Coronary artery (tissue), 2 donors: ENCODE results near the gene ATG16L2.

ENCODE experiments used
- DNase-seq: peaks from one replicate; pipeline ENCODE4 v3.0.0-alpha.2; 2017; ENCODE audit warnings: low spot score
- H3K27ac ChIP-seq, 2 donors: fragments of 200-600 bp; sonication (generic); one replicate each; pipeline ENCODE4 v1.5.1; 2016 to 2019
- H3K4me3 ChIP-seq: fragments of 200-600 bp; sonication (generic); 2 replicates; pipeline ENCODE4 v1.5.1; 2016; ENCODE audit warnings: mild to moderate bottlenecking, moderate library complexity
- TF ChIP-seq, protein P1 (sequence below): fragments of 200-600 bp; sonication (generic); IDR thresholded peaks from one replicate; pipeline ENCODE4 v1.5.1; 2019; ENCODE audit warnings: antibody characterized with exemption

ATG16L2 gene

DNA sequence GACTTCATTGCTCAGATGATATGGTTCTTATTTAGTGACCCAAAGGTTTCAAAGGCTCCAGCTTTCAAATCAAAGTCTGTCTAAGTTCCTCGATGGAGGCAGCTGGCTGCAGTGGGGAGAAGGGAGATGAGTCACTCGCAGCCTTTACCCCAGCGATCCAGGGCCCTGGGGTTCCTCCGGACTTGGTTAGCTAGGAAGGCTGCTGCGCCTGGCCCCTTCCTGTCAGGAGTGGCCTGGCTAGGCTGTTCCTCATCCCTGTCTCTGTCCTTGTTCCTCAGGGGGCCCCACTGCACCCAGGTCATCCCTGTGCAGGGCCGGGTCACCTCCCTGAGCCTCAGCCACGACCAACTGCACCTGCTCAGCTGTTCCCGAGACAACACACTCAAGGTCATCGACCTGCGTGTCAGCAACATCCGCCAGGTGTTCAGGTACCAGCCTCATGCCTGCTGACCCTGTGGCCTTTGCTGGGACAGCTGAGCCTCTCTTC, 13.9 kb downstream of the ATG16L2 start:
- Histone ChIP-seq H3K27ac (peak overlapping the region; percentile 12 to 35), H3K4me3 (no peak overlapping the region)
- TF ChIP-seq, protein P1, sequence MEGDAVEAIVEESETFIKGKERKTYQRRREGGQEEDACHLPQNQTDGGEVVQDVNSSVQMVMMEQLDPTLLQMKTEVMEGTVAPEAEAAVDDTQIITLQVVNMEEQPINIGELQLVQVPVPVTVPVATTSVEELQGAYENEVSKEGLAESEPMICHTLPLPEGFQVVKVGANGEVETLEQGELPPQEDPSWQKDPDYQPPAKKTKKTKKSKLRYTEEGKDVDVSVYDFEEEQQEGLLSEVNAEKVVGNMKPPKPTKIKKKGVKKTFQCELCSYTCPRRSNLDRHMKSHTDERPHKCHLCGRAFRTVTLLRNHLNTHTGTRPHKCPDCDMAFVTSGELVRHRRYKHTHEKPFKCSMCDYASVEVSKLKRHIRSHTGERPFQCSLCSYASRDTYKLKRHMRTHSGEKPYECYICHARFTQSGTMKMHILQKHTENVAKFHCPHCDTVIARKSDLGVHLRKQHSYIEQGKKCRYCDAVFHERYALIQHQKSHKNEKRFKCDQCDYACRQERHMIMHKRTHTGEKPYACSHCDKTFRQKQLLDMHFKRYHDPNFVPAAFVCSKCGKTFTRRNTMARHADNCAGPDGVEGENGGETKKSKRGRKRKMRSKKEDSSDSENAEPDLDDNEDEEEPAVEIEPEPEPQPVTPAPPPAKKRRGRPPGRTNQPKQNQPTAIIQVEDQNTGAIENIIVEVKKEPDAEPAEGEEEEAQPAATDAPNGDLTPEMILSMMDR, result no peak
- no peak for DNase-seq

DNA sequence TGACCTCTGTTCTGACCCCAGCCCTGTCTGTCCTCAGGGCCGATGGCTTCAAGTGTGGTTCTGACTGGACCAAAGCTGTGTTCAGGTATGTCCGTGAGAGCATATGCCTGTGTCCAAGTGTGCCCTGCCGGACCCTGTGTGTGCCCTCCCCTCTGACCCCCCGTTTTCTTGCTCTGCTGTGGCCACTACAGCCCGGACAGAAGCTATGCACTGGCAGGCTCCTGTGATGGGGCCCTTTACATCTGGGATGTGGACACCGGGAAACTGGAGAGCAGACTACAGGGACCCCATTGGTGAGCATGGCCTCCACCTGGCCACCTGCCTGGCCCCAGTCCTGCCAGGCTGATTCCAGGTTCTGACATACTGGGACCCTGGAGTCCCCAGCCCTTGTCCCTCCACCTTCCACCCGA, 14.5 kb downstream of the ATG16L2 start:
- Histone ChIP-seq H3K4me3 (no peak overlapping the region), H3K27ac (peak overlapping the region; percentile 12 to 35)
- DNase-seq, result no peak
- TF ChIP-seq, protein P1, result no peak

DNA sequence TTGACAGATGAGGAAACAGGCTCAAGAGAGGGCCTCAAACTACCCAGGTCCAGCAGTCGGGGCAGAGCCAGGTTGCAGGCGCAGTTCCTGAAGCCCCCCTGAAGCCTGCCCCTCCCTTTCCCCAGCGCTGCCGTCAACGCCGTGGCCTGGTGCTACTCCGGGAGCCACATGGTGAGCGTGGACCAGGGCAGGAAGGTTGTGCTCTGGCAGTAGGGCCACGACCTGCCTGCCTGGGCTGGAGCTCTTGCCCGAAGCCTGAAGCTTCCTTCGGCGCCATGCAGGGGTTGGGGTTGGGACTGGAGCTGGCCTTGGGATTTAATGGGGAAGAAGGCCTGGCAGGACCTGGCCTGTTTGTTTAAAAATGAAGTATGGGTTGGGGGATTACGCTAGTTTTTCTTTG, 15.0 kb downstream of the ATG16L2 start:
- Histone ChIP-seq H3K4me3 (no peak overlapping the region), H3K27ac (peak overlapping the region in 1 of 2 donors; percentile 35)
- TF ChIP-seq, protein P1, result no peak
- no peak for DNase-seq

DNA sequence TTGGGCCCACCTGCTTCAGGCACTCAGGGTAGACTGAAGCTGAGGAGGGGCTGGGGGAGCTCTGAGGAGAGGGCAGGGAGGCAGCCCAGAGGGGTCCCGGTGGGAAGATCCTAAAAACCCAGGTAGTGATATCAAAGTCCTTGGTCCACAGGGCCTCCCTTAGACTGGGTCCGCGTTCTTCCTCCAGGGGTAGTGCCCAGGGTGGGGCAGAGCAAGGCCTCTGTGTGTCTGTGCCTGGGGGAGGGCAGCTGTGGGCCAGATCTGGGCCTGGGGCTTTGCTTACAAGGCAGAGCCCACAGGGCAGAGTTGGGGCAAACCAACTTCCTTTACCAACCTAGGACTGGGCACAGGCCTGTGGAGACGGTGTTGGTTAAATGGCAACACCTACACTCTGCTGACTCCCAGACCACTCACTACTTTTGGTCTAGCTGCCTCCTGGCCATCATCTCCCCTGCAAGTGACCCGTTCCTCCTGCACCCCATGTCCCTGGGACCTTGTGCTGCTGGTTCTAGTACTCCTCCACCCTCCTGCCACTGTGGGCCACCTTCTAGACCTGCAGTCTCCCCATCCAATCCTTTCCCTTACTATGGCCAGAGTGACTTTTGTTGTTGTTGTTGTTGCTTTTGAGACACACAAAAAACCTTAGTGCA, 15.8 kb downstream of the ATG16L2 start:
- no peak for DNase-seq
- no peak overlapping the region for H3K4me3 ChIP-seq
- peak overlapping the region in 1 of 2 donors; percentile 15 for H3K27ac ChIP-seq
- TF ChIP-seq, protein P1, result no peak

DNA sequence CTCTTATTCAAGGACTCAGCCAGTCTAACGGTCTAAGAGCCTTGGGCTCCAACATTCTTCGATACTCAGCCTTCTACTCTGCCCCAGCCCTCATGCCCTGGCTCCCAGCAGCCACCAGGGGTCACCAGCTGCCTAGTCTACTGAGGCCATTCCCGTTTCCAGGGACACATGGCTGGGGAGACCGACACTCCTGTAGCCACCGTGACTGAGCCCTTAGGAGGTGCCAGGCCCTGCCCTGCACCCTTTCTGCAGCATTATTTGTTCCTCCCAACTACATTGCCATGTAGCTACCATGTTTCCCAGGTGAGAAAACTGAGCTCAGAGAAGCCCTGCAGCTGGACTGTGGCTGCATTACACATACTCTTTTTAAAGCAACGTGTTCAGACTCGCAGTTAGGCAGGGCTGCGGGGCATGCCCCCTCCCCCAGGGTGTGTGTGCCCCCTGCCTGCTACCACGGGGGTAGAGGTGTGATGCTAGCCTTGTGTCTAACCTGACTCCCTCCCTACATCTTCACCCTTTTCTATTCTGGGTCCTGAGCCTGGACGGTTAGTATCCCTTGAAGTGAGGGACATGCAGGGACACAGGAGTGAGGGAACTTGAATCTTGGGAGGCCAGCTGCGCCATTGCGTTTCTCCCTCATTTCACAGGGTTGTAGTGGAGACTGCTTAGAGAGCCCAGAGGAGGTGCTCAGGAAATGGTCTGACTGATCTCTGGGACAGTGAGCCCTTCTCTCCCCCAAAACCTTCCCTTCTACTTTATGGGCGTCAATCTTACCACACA, 17.5 kb downstream of the ATG16L2 start:
- H3K27ac ChIP-seq, result peak overlapping the region; percentile 88 to 96
- TF ChIP-seq, protein P1, result peak; percentile 95
- peak overlapping the region; percentile 33 for H3K4me3 ChIP-seq
- DNase-seq, result peak; percentile 92

DNA sequence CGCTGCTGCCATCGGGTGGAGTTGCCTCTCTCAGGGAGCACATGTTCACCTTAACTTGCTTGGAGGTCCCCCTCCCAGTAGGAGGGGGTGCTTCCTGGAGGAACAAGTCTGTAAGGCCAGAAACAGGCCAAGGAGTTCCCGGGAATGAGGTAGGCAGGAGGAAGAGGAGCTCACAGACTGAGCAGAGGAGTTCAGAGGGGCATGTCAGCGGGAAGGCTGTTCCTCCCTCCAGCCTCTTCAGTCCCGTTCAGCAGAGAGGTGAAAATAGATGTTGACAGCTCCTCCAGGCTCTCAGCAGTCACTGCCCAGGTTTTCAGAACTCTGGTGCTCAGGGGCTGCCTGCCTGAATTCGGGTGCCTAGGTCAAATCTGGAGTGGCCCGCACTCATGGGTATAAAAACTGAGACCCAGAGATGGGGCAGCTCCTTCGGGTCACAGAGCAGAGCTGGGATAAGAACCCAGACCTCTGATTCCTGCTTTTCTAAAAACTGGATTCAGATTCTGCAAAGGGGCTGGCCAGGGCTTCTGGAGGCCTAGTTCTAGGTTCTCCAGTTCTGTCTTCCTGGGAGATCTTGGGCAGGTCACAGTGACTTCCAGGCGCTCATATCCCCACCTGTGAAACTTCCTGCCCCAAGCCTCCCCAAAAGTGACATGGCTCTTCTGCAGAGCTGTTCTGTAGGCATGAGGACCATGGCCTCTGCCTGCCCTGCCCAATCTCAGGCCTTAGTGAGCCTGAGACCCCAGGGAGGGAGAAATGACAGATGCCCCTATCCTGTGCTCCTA, 18.3 kb downstream of the ATG16L2 start:
- Histone ChIP-seq H3K4me3 (no peak overlapping the region), H3K27ac (peak overlapping the region; percentile 88 to 96)
- peak; percentile 72 for DNase-seq
- TF ChIP-seq, protein P1, result no peak
